Neutrophil (primary cell): ENCODE data around the gene SLC16A13.
A peak's percentile ranks its signal among the peaks of the same experiment; 100 is the strongest.

Experiments
- H3K27ac ChIP-seq: fragments of 200-600 bp; sonication (generic); 2 replicates; pipeline ENCODE4 v1.5.1; 2016; ENCODE audit warnings: mild to moderate bottlenecking, moderate library complexity
- H3K27me3 ChIP-seq: fragments of 200-600 bp; sonication (generic); 2 replicates; pipeline ENCODE4 v1.6.0; 2016; ENCODE audit warnings: mild to moderate bottlenecking
- H3K36me3 ChIP-seq: fragments of 200-600 bp; sonication (generic); 2 replicates; pipeline ENCODE4 v1.5.1; 2017
- H3K4me1 ChIP-seq, 2 experiments: fragments of 200-600 bp in 1 of 2; sonication (generic) in 1 of 2; 1 replicate in 1 of 2; 2 replicates in 1 of 2; pipeline versions ENCODE4 v1.5.1 to v1.6.1; 2013 to 2016; ENCODE audit warnings: low read depth in 1 of 2, low read length in 1 of 2, mild to moderate bottlenecking in 1 of 2, moderate library complexity in 1 of 2; ENCODE audit not compliant: control insufficient read depth in 1 of 2, insufficient read depth in 1 of 2
- H3K4me3 ChIP-seq, 2 experiments: fragments of 200-600 bp in 1 of 2; sonication (generic) in 1 of 2; 1 replicate in 1 of 2; 2 replicates in 1 of 2; pipeline ENCODE4 v1.5.1; 2013 to 2016; ENCODE audit warnings: low read depth in 1 of 2, low read length in 1 of 2, mild to moderate bottlenecking in 1 of 2, moderate library complexity in 1 of 2
- H3K9me3 ChIP-seq: fragments of 200-600 bp; sonication (generic); 2 replicates; pipeline ENCODE4 v1.5.1; 2016
- TF ChIP-seq, protein P1 (sequence below): fragments of 200-600 bp; sonication (generic); IDR thresholded peaks from 2 replicates; pipeline ENCODE4 v1.5.1; 2016; ENCODE audit warnings: antibody characterized with exemption

Gene SLC16A13

DNA sequence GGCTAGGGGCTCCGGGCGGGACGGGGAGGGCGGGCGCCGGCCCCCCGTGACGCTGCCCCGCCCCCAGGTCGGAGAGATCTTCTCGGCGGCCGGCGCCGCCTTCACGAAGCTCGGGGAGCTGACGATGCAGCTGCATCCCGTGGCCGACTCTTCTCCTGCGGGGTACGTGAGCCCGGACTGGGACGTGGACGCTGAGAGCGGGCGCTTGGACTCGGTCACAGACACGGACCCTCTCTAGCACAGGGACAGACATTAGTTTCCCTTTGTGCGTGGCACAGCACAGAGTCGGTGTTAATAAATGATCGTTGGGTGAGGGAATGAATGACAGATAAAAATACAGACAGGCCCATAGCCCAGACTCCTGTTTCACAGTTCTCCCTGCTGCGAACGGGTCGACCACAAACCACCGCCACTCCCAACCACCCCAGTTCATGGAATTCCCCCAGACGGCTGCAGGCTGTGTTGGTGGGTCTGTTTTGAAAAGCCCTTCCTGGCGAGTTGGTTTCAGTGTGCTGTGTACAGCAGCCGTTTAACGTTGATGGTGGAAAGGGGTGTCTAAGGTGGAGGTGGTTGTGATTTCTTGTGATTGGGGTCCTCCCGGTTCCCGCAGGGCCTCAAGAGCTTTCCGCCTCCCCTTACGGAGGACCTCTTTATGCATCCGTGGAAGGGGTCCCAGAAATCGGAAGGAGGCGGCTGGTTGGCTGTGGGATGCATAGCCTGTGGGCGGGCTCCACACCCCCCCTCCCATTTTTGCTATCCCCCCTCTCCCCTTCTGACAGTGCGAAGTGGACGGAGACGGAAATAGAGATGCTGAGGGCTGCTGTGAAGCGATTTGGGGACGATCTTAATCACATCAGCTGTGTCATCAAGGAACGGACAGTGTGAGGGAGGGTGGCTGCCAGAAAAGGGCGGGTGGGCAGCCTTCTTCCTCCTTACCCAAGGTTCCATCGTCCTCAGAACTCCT lies 20.5 kb upstream of the SLC16A13 start:
- Histone ChIP-seq H3K4me3 (peak overlapping the region; percentile 84 to 97), H3K27ac (peak overlapping the region; percentile 97), H3K27me3 (peaks cover 6% of the 10 kb centered on the region), H3K36me3 (peaks cover 20% of the 10 kb centered on the region), H3K9me3 (no peaks in the 10 kb centered on the region), H3K4me1 (peaks cover 36 to 42% of the 10 kb centered on the region in 2 experiments)
- TF ChIP-seq, protein P1, sequence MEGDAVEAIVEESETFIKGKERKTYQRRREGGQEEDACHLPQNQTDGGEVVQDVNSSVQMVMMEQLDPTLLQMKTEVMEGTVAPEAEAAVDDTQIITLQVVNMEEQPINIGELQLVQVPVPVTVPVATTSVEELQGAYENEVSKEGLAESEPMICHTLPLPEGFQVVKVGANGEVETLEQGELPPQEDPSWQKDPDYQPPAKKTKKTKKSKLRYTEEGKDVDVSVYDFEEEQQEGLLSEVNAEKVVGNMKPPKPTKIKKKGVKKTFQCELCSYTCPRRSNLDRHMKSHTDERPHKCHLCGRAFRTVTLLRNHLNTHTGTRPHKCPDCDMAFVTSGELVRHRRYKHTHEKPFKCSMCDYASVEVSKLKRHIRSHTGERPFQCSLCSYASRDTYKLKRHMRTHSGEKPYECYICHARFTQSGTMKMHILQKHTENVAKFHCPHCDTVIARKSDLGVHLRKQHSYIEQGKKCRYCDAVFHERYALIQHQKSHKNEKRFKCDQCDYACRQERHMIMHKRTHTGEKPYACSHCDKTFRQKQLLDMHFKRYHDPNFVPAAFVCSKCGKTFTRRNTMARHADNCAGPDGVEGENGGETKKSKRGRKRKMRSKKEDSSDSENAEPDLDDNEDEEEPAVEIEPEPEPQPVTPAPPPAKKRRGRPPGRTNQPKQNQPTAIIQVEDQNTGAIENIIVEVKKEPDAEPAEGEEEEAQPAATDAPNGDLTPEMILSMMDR = no peak

DNA sequence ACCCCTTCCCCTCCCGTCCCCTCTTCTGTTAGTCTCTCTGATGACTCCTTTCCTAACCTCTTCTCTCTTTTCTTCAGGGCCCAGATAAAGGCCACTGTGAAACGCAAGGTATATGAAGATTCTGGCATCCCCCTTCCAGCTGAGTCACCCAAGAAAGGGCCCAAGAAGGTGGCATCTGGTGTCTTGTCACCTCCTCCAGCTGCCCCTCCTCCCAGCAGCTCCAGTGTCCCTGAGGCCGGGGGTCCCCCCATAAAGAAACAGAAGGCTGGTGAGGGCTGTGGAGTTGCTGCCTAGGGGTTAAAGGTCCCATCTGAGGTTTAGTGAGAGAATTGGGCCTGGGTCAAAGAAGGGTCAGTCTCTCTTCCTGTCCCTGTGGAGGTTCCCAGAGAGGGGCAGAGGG lies 19.4 kb upstream of the SLC16A13 start:
- Histone ChIP-seq H3K9me3 (no peaks in the 10 kb centered on the region), H3K27ac (peak overlapping the region; percentile 13), H3K36me3 (peaks cover 20% of the 10 kb centered on the region), H3K4me3 (no peak overlapping the region), H3K4me1 (peaks cover 28 to 31% of the 10 kb centered on the region in 2 experiments), H3K27me3 (peaks cover 11% of the 10 kb centered on the region)
- TF ChIP-seq, protein P1 = no peak

DNA sequence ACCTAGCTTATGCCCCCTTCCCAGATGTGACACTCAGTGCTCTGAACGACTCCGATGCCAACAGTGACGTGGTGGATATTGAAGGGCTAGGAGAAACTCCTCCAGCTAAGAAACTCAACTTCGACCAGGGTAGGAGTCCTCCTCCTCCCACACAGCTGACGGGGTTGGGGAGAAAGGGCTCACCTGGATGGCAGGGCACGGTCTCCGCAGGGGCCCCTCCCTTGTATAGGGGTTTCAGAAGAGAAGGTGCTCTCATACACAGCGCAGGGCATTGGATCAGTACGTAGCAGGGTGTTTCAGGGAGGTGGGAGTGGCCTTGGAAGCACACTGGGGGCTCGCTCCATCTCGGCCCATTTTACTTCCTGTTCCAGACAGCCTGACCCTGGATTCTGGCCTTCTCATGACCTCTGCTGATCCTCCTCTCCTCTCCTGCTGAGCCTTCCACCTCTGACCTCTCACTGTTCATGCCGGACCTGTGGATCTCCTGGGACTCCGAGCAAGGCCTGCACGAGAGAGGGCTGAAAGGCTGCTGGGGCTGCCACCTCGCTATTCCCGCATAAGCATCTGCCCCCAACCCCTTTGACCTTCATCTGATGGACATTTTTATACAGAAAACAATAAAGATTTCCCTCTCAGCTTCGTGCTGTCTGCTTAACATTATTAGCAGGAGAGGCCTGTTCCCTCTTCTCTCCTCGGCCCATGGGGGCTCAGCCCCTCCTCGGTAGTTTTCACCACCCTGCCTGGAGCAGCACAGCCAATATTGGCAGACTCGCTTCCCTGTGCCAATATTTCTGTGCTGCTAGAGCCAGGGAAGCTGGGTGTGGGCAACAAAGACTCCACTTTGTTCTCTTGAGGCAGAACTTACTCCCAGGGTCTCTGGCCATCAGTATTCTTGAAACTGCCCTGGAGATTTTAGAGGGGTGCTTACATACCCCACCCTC lies 18.7 kb upstream of the SLC16A13 start:
- peaks cover 20% of the 10 kb centered on the region for H3K36me3 ChIP-seq
- H3K4me1 ChIP-seq = peaks cover 31% of the 10 kb centered on the region in 2 experiments
- TF ChIP-seq, protein P1 = no peak
- no peaks in the 10 kb centered on the region for H3K9me3 ChIP-seq
- no peak overlapping the region for H3K27ac ChIP-seq
- no peak overlapping the region for H3K4me3 ChIP-seq
- peaks cover 18% of the 10 kb centered on the region for H3K27me3 ChIP-seq

DNA sequence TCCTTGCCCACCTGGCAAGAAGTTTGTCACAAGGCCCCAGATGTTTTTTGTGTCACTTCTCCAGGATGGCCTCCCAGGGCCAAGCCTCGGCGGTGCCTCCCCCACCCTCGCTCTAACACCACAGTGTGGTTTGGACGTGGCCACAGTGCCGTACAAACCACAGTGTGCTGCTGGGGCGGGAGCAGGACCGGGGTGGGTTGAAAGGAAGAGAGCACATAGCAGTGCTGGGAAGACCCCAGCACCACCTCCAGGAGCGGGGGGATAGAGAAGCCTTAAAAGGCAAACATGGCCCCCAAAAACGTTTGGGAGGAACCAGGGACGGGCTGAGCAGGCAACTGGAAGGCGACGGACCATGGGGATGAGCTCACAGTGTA lies 18.0 kb upstream of the SLC16A13 start:
- Histone ChIP-seq H3K27me3 (peaks cover 25% of the 10 kb centered on the region), H3K36me3 (peaks cover 20% of the 10 kb centered on the region), H3K4me1 (peaks cover 37% of the 10 kb centered on the region in 2 experiments), H3K9me3 (no peaks in the 10 kb centered on the region), H3K4me3 (no peak overlapping the region), H3K27ac (no peak overlapping the region)
- TF ChIP-seq, protein P1 = no peak

DNA sequence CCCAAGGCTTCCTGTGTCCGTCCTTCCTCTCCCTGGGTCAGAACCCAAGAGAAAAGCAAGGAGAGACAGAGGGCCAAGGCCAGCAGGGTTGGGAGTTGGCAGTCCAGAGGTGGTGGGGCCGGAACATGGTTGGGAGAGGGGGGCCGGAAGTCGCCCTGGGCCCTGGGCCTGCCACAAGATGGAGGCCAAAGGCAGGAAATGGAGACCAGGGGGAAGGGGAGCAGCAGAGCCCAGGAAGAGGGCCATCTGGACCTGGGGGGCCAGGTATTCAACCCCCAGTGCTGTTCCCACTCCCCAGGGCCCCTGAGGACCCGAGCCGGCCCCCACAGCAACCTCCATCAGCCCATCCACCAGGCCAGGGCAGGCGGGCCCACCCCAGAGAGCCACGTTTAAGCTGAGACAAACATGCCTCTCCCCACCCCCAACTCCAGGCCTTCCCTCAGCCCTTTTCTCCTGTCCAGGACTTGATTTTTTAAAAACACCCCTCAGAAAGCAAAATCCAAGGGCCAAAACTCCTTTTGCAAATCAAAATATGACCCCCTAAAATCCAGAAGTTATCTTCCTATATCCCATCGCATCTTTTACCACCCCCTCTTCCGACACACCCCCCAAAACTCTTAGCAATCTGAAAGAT lies 17.4 kb upstream of the SLC16A13 start:
- no peaks in the 10 kb centered on the region for H3K9me3 ChIP-seq
- H3K36me3 ChIP-seq = peaks cover 20% of the 10 kb centered on the region
- TF ChIP-seq, protein P1 = no peak
- H3K27me3 ChIP-seq = peaks cover 31% of the 10 kb centered on the region
- H3K4me3 ChIP-seq = no peak overlapping the region
- peaks cover 39 to 41% of the 10 kb centered on the region in 2 experiments for H3K4me1 ChIP-seq
- no peak overlapping the region for H3K27ac ChIP-seq
